NCI-H2196 (cell line): ENCODE measurements around the gene IQSEC3.
"Not testable (repeated sequence)": the region's sequence is repeated elsewhere in the genome, so short reads cannot be mapped to it uniquely, and the experiment has no call there.

Experiments used
- DNase-seq: peaks from one replicate; lab custom pipeline; 2025; ENCODE audit not compliant: unreplicated experiment; lab: John Stamatoyannopoulos, UW

Gene IQSEC3

GRCh38 chr12:109872-110271, 43.3 kb downstream of the IQSEC3 start:
- DNase-seq = no peak

- DNase-seq = no peak
Observed at GRCh38 chr12:111699-112493, 45.3 kb downstream of the IQSEC3 start.

GRCh38 chr12:113347-113746, 46.8 kb downstream of the IQSEC3 start:
- DNase-seq = no peak

- no peak for DNase-seq
Observed at GRCh38 chr12:114626-115211, 48.2 kb downstream of the IQSEC3 start.

- no peak for DNase-seq
Observed at GRCh38 chr12:115518-115917, 49.0 kb downstream of the IQSEC3 start.

- no peak for DNase-seq
Observed at GRCh38 chr12:115960-116915, 49.7 kb downstream of the IQSEC3 start.

GRCh38 chr12:117311-117710, 50.7 kb downstream of the IQSEC3 start:
- DNase-seq = no peak

GRCh38 chr12:117816-118345, 51.3 kb downstream of the IQSEC3 start:
- no peak for DNase-seq

- no peak for DNase-seq
Observed at GRCh38 chr12:118591-118990, 52.0 kb downstream of the IQSEC3 start.

- no peak for DNase-seq
Observed at GRCh38 chr12:120951-121350, 54.4 kb downstream of the IQSEC3 start.

- DNase-seq = no peak
Observed at GRCh38 chr12:121647-122046, 55.1 kb downstream of the IQSEC3 start.

- DNase-seq = no peak
Observed at GRCh38 chr12:125075-125474, 58.5 kb downstream of the IQSEC3 start.

- no peak for DNase-seq
Observed at GRCh38 chr12:125566-125965, 59.0 kb downstream of the IQSEC3 start.

- no peak for DNase-seq
Observed at GRCh38 chr12:128079-128478, 61.5 kb downstream of the IQSEC3 start.

GRCh38 chr12:129001-129400, 62.4 kb downstream of the IQSEC3 start:
- no peak for DNase-seq

- DNase-seq = no peak
Observed at GRCh38 chr12:130519-130918, 64.0 kb downstream of the IQSEC3 start.

- no peak for DNase-seq
Observed at GRCh38 chr12:131008-131407, 64.4 kb downstream of the IQSEC3 start.

GRCh38 chr12:131732-132495, 65.3 kb downstream of the IQSEC3 start:
- DNase-seq = no peak

- DNase-seq = not testable (repeated sequence)
Observed at GRCh38 chr12:133616-134232, 67.2 kb downstream of the IQSEC3 start.

- DNase-seq = no peak
Observed at GRCh38 chr12:135138-135537, 68.6 kb downstream of the IQSEC3 start.
